Measurements from ENCODE around the gene ACAP2.

ACAP2 gene

DNA sequence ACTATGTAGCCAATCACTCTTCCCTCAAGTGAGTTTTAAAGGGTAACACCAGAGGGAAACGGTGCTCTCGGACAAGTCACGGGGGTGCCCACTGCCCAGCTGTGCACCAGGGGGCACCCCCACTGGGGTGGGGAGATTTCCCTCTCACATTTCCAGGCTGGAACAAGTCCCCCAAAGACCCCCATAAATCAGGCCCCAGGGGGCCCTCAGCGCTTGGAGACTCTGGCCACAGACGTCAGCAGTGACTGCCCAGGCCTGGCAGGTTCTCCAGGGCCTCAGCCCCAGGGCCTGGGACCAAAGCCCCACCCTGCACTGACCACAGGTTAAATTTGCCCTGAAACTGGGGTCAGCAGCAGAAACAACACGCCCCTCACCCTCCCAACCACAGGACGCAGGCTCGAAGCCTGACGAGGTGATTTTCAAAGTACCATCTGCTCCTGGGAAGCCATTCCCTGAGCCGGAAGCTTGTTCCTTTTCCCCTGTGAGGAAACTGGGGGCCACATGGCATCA lies 188.8 kb downstream of the ACAP2 start:
- H4K20me1 ChIP-seq (ENCODE audit: control insufficient read depth, insufficient read depth, low read depth, low read length), result 0 out of 2 replicates have a peak, but pooled peaks cover 4% of the 10 kb centered on the region
- H3K36me3 ChIP-seq (ENCODE audit: control insufficient read depth, low read length), result no peaks in the 10 kb centered on the region
- H3K27ac ChIP-seq (ENCODE audit: low read depth, low read length), result no peak overlapping the region
- H3F3A ChIP-seq (ENCODE audit: control insufficient read depth, insufficient read depth), result no peaks in the 10 kb centered on the region
- H3K4me1 ChIP-seq (ENCODE audit: control insufficient read depth, low read length), result peaks cover 12% of the 10 kb centered on the region
- TF ChIP-seq, protein P1, sequence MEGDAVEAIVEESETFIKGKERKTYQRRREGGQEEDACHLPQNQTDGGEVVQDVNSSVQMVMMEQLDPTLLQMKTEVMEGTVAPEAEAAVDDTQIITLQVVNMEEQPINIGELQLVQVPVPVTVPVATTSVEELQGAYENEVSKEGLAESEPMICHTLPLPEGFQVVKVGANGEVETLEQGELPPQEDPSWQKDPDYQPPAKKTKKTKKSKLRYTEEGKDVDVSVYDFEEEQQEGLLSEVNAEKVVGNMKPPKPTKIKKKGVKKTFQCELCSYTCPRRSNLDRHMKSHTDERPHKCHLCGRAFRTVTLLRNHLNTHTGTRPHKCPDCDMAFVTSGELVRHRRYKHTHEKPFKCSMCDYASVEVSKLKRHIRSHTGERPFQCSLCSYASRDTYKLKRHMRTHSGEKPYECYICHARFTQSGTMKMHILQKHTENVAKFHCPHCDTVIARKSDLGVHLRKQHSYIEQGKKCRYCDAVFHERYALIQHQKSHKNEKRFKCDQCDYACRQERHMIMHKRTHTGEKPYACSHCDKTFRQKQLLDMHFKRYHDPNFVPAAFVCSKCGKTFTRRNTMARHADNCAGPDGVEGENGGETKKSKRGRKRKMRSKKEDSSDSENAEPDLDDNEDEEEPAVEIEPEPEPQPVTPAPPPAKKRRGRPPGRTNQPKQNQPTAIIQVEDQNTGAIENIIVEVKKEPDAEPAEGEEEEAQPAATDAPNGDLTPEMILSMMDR (IDR thresholded peaks at IDR 0.05; ENCODE audit: low read depth, low read length, poor library complexity, severe bottlenecking), result no peak
- no peak for TF ChIP-seq EZH2phosphoT487 (IDR thresholded peaks at IDR 0.05; ENCODE audit: borderline replicate concordance, low read length)
- no peak overlapping the region for H3K4me3 ChIP-seq (ENCODE audit: low read length)
- no peaks in the 10 kb centered on the region for H3K9me2 ChIP-seq (replicated peaks; ENCODE audit: control insufficient read depth, low read length)
- no peaks in the 10 kb centered on the region for H3K27me3 ChIP-seq (ENCODE audit: control insufficient read depth, low read length)
- H3K79me2 ChIP-seq (ENCODE audit: control insufficient read depth, low read length), result peaks cover 62% of the 10 kb centered on the region
- H3K4me2 ChIP-seq (ENCODE audit: low read length), result no peak overlapping the region
- no peaks in the 10 kb centered on the region for H3K9me3 ChIP-seq (ENCODE audit: control insufficient read depth, insufficient read depth, low read length)

DNA sequence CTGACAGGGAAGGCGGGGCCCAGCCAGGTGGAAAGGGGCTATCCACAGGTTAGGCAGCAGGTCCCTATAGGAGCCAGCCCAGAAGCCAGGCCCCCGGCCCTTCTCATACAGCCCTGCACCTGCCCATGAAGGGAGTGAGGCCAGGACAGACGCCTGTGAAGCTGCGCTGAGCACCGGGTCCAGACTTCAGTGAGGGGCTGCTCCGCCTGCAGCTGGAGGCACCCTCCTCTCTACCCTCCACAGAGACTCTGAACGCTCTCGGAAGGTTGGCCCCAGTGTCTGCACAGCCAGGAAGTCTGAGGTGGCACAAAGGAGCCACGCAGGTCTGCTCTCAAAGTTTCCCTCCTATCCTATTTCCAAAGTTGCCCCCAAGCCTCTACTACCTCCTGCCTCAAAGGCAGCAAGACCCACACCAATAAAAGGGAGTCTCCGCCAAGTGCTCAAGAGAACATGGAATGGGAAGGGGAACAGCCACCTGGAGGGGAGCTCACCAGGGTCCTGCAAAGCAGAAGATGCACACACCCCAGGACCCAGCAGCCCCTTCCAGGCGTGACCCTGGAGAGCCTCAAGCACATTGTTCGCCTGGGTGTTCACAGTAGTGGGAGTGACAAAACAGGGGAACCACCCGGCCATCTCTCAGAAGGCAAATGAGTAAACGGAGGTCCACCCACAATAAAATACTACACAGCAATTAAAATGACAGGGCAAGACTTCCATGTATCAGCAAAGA lies 191.3 kb downstream of the ACAP2 start:
- Histone ChIP-seq H3K36me3 (ENCODE audit: control insufficient read depth, low read length) (no peaks in the 10 kb centered on the region), H3K4me2 (ENCODE audit: low read length) (no peak overlapping the region), H4K20me1 (ENCODE audit: control insufficient read depth, insufficient read depth, low read depth, low read length) (0 out of 2 replicates have a peak, but pooled peaks cover 4% of the 10 kb centered on the region), H3K9me3 (ENCODE audit: control insufficient read depth, insufficient read depth, low read length) (no peaks in the 10 kb centered on the region), H3K4me3 (ENCODE audit: low read length) (no peak overlapping the region), H3K79me2 (ENCODE audit: control insufficient read depth, low read length) (peaks cover 41% of the 10 kb centered on the region), H3K4me1 (ENCODE audit: control insufficient read depth, low read length) (no peaks in the 10 kb centered on the region), H3K9me2 (replicated peaks; ENCODE audit: control insufficient read depth, low read length) (no peaks in the 10 kb centered on the region), H3K27ac (ENCODE audit: low read depth, low read length) (no peak overlapping the region), H3K27me3 (ENCODE audit: control insufficient read depth, low read length) (no peaks in the 10 kb centered on the region), H3F3A (ENCODE audit: control insufficient read depth, insufficient read depth) (no peaks in the 10 kb centered on the region)
- TF ChIP-seq, protein P1 (IDR thresholded peaks at IDR 0.05; ENCODE audit: low read depth, low read length, poor library complexity, severe bottlenecking), result no peak
- no peak for TF ChIP-seq EZH2phosphoT487 (IDR thresholded peaks at IDR 0.05; ENCODE audit: borderline replicate concordance, low read length)

DNA sequence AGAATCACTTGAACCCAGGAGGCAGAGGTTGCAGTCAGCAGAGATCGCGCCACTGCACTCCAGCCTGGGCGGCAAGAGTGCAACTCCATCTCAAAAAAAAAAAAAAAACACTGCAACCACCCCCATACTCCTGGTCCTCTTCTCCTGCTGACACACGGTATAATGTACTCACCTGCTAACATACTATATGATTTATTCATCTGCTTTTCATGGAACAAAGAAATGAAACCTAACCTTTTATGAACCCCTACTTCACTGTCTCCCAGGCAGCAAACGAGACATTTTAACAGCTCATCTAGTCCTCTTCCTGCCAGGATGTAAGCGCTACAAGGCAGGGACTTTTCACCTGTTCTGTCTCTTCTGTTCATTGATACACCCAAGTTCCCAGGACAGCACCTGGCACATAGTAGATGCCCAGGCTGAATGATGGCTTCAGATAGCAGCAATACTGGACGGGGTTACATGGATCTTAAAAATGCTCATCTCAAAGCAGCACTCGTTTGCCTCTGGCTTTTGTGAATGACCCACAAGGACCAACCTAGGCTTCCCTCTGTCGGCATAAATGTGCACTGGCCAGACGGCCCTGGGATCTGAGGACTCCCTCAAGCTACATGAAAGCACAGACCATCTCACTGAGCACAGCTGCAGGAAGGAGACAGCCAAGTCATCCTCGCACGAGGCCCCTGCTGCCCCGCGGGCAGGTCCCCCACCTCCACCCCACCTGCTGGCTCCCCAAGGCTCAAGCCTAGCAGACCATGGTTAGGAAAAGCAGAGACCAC lies 192.2 kb downstream of the ACAP2 start:
- Histone ChIP-seq H4K20me1 (ENCODE audit: control insufficient read depth, insufficient read depth, low read depth, low read length) (0 out of 2 replicates have a peak, but pooled peaks cover 4% of the 10 kb centered on the region), H3K9me2 (replicated peaks; ENCODE audit: control insufficient read depth, low read length) (no peaks in the 10 kb centered on the region), H3K4me2 (ENCODE audit: low read length) (no peak overlapping the region), H3K9me3 (ENCODE audit: control insufficient read depth, insufficient read depth, low read length) (no peaks in the 10 kb centered on the region), H3K36me3 (ENCODE audit: control insufficient read depth, low read length) (no peaks in the 10 kb centered on the region), H3K79me2 (ENCODE audit: control insufficient read depth, low read length) (peaks cover 36% of the 10 kb centered on the region), H3F3A (ENCODE audit: control insufficient read depth, insufficient read depth) (no peaks in the 10 kb centered on the region), H3K4me3 (ENCODE audit: low read length) (no peak overlapping the region), H3K27me3 (ENCODE audit: control insufficient read depth, low read length) (no peaks in the 10 kb centered on the region), H3K4me1 (ENCODE audit: control insufficient read depth, low read length) (no peaks in the 10 kb centered on the region), H3K27ac (ENCODE audit: low read depth, low read length) (no peak overlapping the region)
- no peak for TF ChIP-seq EZH2phosphoT487 (IDR thresholded peaks at IDR 0.05; ENCODE audit: borderline replicate concordance, low read length)
- TF ChIP-seq, protein P1 (IDR thresholded peaks at IDR 0.05; ENCODE audit: low read depth, low read length, poor library complexity, severe bottlenecking), result no peak
